SK-N-SH (cell line): Measurements from ENCODE around the gene TSPYL4.

Experiments
- CTCF ChIP-seq: fragments of 200-600 bp; sonication (generic); IDR thresholded peaks from 2 replicates; pipeline ENCODE4 v1.6.1; 2017; ENCODE audit warnings: antibody characterized with exemption, mild to moderate bottlenecking, moderate library complexity
- EP300 ChIP-seq, 2 experiments: IDR thresholded peaks; 2 replicates each; pipeline versions ENCODE4 v1.4.0 to v1.6.1; 2012; ENCODE audit warnings: borderline replicate concordance in 1 of 2, low read depth in 1 of 2, low read length in 1 of 2
- FOXM1 ChIP-seq: IDR thresholded peaks from 2 replicates; pipeline ENCODE4 v1.4.0; 2012; ENCODE audit warnings: low read depth, mild to moderate bottlenecking
- MXI1 ChIP-seq: IDR thresholded peaks from 2 replicates; pipeline ENCODE4 v1.6.1; 2012; ENCODE audit warnings: mild to moderate bottlenecking, low read depth, low read length, improper control_type of control experiment
- RAD21 ChIP-seq: IDR thresholded peaks from 2 replicates; pipeline ENCODE4 v1.6.1; 2012; ENCODE audit warnings: mild to moderate bottlenecking, low read length
- RCOR1 ChIP-seq: fragments of 150-350 bp; IDR thresholded peaks from 2 replicates; pipeline ENCODE4 v1.6.1; 2017; ENCODE audit warnings: antibody characterized with exemption, low read length
- TAF1 ChIP-seq: IDR thresholded peaks from 2 replicates; pipeline ENCODE4 v1.6.1; 2012; ENCODE audit warnings: low read depth, mild to moderate bottlenecking, low read length, moderate library complexity, borderline replicate concordance
- TF ChIP-seq, protein P1 (sequence below): IDR thresholded peaks from 2 replicates; pipeline ENCODE4 v1.4.0; 2012; ENCODE audit warnings: low read depth

- TF ChIP-seq RAD21: no peak
- no peak for TF ChIP-seq RCOR1
- no peak for TF ChIP-seq FOXM1
- TF ChIP-seq MXI1: no peak
- TF ChIP-seq, protein P1, sequence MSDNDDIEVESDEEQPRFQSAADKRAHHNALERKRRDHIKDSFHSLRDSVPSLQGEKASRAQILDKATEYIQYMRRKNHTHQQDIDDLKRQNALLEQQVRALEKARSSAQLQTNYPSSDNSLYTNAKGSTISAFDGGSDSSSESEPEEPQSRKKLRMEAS: no peak
- no peak for TF ChIP-seq CTCF
- no peak for TF ChIP-seq EP300 (IDR thresholded peaks at IDR 0.05; ENCODE audit: borderline replicate concordance in 1 of 2, low read depth in 1 of 2, low read length in 1 of 2)
- TF ChIP-seq TAF1: no peak
Measured at GRCh38 chr6:116255246-116255800, 1.4 kb upstream of the TSPYL4 start.
